Cardiac muscle cell (in vitro differentiated cells and primary cell): Measurements from ENCODE around the gene RAD18. TPM values are rescaled to one million over a fixed set of nuclear protein-coding genes. Genes with fewer than 3 reads are reported as not detected.
A peak's percentile ranks its signal among the peaks of the same experiment; 100 is the strongest.

ENCODE experiments used
- DNase-seq, 2 donors: peaks; one replicate each; pipeline versions ENCODE4 v3.0.0 to v3.0.0-alpha.2; 2010 to 2017; ENCODE audit warnings: low read depth in 1 of 2, low spot score in 1 of 2
- H3K27ac ChIP-seq: fragments of 200-600 bp; sonication (generic); 2 replicates; pipeline ENCODE4 v1.5.1; 2016
- H3K27me3 ChIP-seq: fragments of 200-600 bp; sonication (generic); 2 replicates; pipeline ENCODE4 v1.6.0; 2016; ENCODE audit warnings: control low read depth
- H3K36me3 ChIP-seq: fragments of 200-600 bp; sonication (generic); 2 replicates; pipeline ENCODE4 v1.5.1; 2016; ENCODE audit warnings: control low read depth
- H3K4me1 ChIP-seq: fragments of 200-600 bp; sonication (generic); 2 replicates; pipeline ENCODE4 v1.8.1; 2017; ENCODE audit warnings: low read depth, mild to moderate bottlenecking, mixed run types
- H3K4me3 ChIP-seq: fragments of 200-600 bp; sonication (generic); 2 replicates; pipeline ENCODE4 v1.5.1; 2016; ENCODE audit warnings: mild to moderate bottlenecking
- H3K9me3 ChIP-seq: fragments of 200-600 bp; sonication (generic); 2 replicates; pipeline ENCODE4 v1.5.1; 2017; ENCODE audit warnings: low read depth, mild to moderate bottlenecking, control low read depth
- CTCF ChIP-seq: IDR thresholded peaks from 2 replicates; pipeline ENCODE4 v1.5.1; 2012; ENCODE audit warnings: low read depth, mild to moderate bottlenecking, low read length
- polyA plus RNA-seq: library from polyadenylated mRNA; unstranded; fragments of >200 nt; fragmentation: Nextera tagmentation; extraction: Ambion mirVana; gene quantifications from 2 replicates; pipeline ENCODE4 v1.2.1, GENCODE V29; 2016
- total RNA-seq: library from RNA; depleted of rRNA; stranded (reverse); fragments of >200 nt; gene quantifications from 2 replicates; pipeline ENCODE4 v1.2.3, GENCODE V29; 2016

RAD18 gene
- total and polyA plus RNA-seq, 2 experiments from 2014 or later: 5.9 to 7.8 TPM

- Histone ChIP-seq H3K4me3 (no peak overlapping the region), H3K27ac (no peak overlapping the region), H3K4me1 (no peaks in the 10 kb centered on the region), H3K36me3 (no peaks in the 10 kb centered on the region), H3K9me3 (no peaks in the 10 kb centered on the region), H3K27me3 (no peaks in the 10 kb centered on the region)
- TF ChIP-seq CTCF: no peak
- DNase-seq: no peak
Observed at GRCh38 chr3:8945890-8946600, 17.2 kb downstream of the RAD18 start.

GRCh38 chr3:8942746-8943488 is 20.4 kb downstream of the RAD18 start:
- no peak for TF ChIP-seq CTCF
- Histone ChIP-seq H3K36me3 (peaks cover 4% of the 10 kb centered on the region), H3K4me3 (no peak overlapping the region), H3K9me3 (no peaks in the 10 kb centered on the region), H3K27ac (no peak overlapping the region), H3K27me3 (no peaks in the 10 kb centered on the region), H3K4me1 (no peaks in the 10 kb centered on the region)
- DNase-seq: no peak

- Histone ChIP-seq H3K36me3 (peaks cover 4% of the 10 kb centered on the region), H3K9me3 (no peaks in the 10 kb centered on the region), H3K27me3 (no peaks in the 10 kb centered on the region)
Observed at GRCh38 chr3:8942115-8942514, 21.2 kb downstream of the RAD18 start.

GRCh38 chr3:8938021-8938420 is 25.3 kb downstream of the RAD18 start:
- DNase-seq: peak; percentile 14 to 65
- H3K9me3 ChIP-seq: no peaks in the 10 kb centered on the region

More at GRCh38 chr3:8942115-8942514, 21.2 kb downstream of the RAD18 start:
- no peak overlapping the region for H3K4me3 ChIP-seq
- H3K27ac ChIP-seq: no peak overlapping the region
- no peak for DNase-seq
- no peak for TF ChIP-seq CTCF
- peaks cover 5% of the 10 kb centered on the region for H3K4me1 ChIP-seq

More at GRCh38 chr3:8938021-8938420, 25.3 kb downstream of the RAD18 start:
- no peak overlapping the region for H3K27ac ChIP-seq
- peak; percentile 49 for TF ChIP-seq CTCF
- peaks cover 4% of the 10 kb centered on the region for H3K36me3 ChIP-seq
- no peaks in the 10 kb centered on the region for H3K27me3 ChIP-seq
- H3K4me3 ChIP-seq: no peak overlapping the region
- H3K4me1 ChIP-seq: peaks cover 7% of the 10 kb centered on the region
